ENCODE measurements around the gene GIPC3.

The GIPC3 gene

GRCh38 chr19:3605770-3606169 is 20.5 kb downstream of the GIPC3 start:
- DNase-seq: no peak

GRCh38 chr19:3606174-3606689 is 21.0 kb downstream of the GIPC3 start:
- peak; percentile 72 for DNase-seq

- peak; percentile 80 for DNase-seq
These were observed 21.5 kb downstream of the GIPC3 start, which contains the start of gene TBXA2R for GRCh38 chr19:3606690-3607289. Gene TBXA2R, minus strand, starts transcription at chr19:3606875. Its CDS starts 6,241 bp downstream, at chr19:3600634.

- no peak for DNase-seq
These were observed 22.2 kb downstream of the GIPC3 start for GRCh38 chr19:3607303-3608078.

GRCh38 chr19:3608079-3608641 is 22.9 kb downstream of the GIPC3 start:
- DNase-seq: no peak

- no peak for DNase-seq
These were observed 23.6 kb downstream of the GIPC3 start for GRCh38 chr19:3608750-3609322.

GRCh38 chr19:3609779-3610719 is 24.8 kb downstream of the GIPC3 start:
- DNase-seq: no peak

- DNase-seq: no peak
These were observed 25.8 kb downstream of the GIPC3 start for GRCh38 chr19:3610745-3611717.

- no peak for DNase-seq
These were observed 26.6 kb downstream of the GIPC3 start for GRCh38 chr19:3611841-3612240.

GRCh38 chr19:3612330-3612729 is 27.1 kb downstream of the GIPC3 start:
- no peak for DNase-seq

GRCh38 chr19:3612901-3613741 is 27.8 kb downstream of the GIPC3 start:
- no peak for DNase-seq

- DNase-seq: no peak
These were observed 28.8 kb downstream of the GIPC3 start for GRCh38 chr19:3613818-3614661.

- DNase-seq: no peak
These were observed 29.7 kb downstream of the GIPC3 start for GRCh38 chr19:3614858-3615505.

GRCh38 chr19:3615524-3616135 is 30.4 kb downstream of the GIPC3 start:
- no peak for DNase-seq

GRCh38 chr19:3617463-3617862 is 32.2 kb downstream of the GIPC3 start:
- no peak for DNase-seq

GRCh38 chr19:3618144-3618810 is 33.0 kb downstream of the GIPC3 start:
- peak; percentile 84 for DNase-seq

GRCh38 chr19:3618811-3619630 is 33.7 kb downstream of the GIPC3 start:
- no peak for DNase-seq
